ENCODE data around the gene CDH5.

DNA sequence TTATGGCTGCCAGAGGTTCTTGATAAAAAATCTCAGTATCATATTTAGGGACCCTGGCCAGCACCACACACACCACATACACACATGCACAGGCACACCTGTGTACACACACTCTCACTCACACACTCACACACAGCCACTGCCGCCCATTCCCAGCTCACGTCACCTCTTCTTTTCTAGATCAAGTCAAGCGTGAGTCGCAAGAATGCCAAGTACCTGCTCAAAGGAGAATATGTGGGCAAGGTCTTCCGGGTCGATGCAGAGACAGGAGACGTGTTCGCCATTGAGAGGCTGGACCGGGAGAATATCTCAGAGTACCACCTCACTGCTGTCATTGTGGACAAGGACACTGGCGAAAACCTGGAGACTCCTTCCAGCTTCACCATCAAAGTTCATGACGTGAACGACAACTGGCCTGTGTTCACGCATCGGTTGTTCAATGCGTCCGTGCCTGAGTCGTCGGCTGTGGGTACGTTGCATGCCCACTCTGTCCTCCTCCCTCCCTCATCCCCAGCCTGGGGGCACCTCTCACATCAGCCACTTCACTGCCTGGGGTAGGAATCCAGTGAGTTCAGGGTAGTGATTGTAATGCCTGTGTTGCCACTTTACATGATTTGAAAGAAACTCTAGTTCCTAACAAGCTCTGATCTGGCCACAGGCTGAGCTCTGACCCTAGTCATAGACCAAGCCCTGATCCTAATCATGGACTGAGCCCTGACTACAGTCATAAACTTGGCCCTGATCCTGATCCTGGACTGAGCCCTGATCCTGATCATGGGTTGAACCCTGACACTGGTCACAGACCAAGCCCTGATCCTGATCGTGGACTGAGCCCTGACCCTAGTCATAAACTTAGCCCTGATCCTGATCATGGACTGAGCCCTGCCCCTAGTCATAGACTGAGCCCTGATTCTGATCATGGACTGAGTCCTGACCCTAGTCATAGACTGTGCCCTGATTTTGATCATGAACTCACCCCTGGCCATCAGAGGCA, 20.4 kb downstream of the CDH5 start:
- TF ChIP-seq, protein P1, sequence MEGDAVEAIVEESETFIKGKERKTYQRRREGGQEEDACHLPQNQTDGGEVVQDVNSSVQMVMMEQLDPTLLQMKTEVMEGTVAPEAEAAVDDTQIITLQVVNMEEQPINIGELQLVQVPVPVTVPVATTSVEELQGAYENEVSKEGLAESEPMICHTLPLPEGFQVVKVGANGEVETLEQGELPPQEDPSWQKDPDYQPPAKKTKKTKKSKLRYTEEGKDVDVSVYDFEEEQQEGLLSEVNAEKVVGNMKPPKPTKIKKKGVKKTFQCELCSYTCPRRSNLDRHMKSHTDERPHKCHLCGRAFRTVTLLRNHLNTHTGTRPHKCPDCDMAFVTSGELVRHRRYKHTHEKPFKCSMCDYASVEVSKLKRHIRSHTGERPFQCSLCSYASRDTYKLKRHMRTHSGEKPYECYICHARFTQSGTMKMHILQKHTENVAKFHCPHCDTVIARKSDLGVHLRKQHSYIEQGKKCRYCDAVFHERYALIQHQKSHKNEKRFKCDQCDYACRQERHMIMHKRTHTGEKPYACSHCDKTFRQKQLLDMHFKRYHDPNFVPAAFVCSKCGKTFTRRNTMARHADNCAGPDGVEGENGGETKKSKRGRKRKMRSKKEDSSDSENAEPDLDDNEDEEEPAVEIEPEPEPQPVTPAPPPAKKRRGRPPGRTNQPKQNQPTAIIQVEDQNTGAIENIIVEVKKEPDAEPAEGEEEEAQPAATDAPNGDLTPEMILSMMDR (IDR thresholded peaks at IDR 0.05), result no peak
- no peak for TF ChIP-seq POLR2AphosphoS5 (IDR thresholded peaks at IDR 0.05; ENCODE audit: insufficient read depth in 1 of 2, low read depth in 1 of 2)
- TF ChIP-seq POLR2A (IDR thresholded peaks at IDR 0.05), result no peak

Measured in vagina (tissue), 2 donors.